IPS-18a (cell line): Measurements from ENCODE around the gene GJA8.
"Not testable (repeated sequence)": the region's sequence is repeated elsewhere in the genome, so short reads cannot be mapped to it uniquely, and the experiment has no call there.

ENCODE experiments used
- H3K27ac ChIP-seq: one replicate; pipeline ENCODE4 v1.5.1; 2013; ENCODE audit warnings: low read length
- H3K27me3 ChIP-seq: one replicate; pipeline ENCODE4 v1.6.1; 2013; ENCODE audit warnings: mild to moderate bottlenecking, low read length; ENCODE audit not compliant: control insufficient read depth, insufficient read depth
- H3K36me3 ChIP-seq: one replicate; pipeline ENCODE4 v1.6.1; 2013; ENCODE audit warnings: low read depth, low read length; ENCODE audit not compliant: control insufficient read depth
- H3K4me1 ChIP-seq: one replicate; pipeline ENCODE4 v1.6.1; 2013; ENCODE audit warnings: low read depth, low read length; ENCODE audit not compliant: control insufficient read depth
- H3K4me3 ChIP-seq: one replicate; pipeline ENCODE4 v1.5.1; 2013; ENCODE audit warnings: low read length
- H3K9ac ChIP-seq: one replicate; pipeline ENCODE4 v1.6.1; 2013; ENCODE audit warnings: mild to moderate bottlenecking, low read length, moderate library complexity
- H3K9me3 ChIP-seq: one replicate; pipeline ENCODE4 v1.6.1; 2013; ENCODE audit warnings: low read depth, low read length; ENCODE audit not compliant: control insufficient read depth

GJA8 gene

DNA sequence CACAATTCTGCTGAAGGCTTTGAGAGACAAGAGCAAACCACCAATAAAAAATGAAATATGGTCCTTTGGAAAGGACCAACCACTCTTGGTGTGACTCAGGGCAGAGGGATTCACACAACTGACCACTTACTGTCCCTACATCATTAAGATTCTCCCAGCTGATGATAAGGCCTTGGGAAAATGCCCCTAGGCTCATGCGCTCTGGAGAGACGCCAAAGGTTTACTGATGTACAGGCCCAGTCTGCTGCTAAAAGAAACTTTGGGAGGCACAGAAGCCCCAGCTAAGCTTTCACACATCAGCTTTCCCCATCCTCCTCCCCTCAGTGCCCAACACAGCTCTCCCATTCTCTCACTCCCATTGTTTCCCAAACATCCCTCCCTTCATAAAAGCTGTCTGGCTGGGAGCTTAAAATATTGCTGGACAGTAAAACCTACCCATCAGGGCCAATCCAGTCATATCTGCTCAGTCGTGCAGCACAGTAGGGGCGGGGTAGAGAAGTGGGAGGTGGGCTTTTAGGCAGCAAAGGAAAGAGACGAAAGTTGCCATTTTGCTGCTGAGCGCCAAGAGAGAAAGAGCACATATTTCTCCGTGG lies at the start of gene GJA8:
Gene GJA8 (plus strand): TSS at position 543 of the 593 bp plus-strand sequence. CDS start 5,161 bp downstream, outside the sequence.
- Histone ChIP-seq H3K9me3 (no peaks in the 10 kb centered on the region), H3K36me3 (no peaks in the 10 kb centered on the region), H3K27me3 (no peaks in the 10 kb centered on the region), H3K9ac (no peak within 1 kb of the TSS), H3K4me1 (no peaks in the 10 kb centered on the region), H3K27ac (no peak within 1 kb of the TSS), H3K4me3 (no peak within 1 kb of the TSS)

- Histone ChIP-seq H3K4me1 (peaks cover 22% of the 10 kb centered on the region), H3K4me3 (no peak overlapping the region), H3K27ac (no peak overlapping the region), H3K27me3 (no peaks in the 10 kb centered on the region), H3K9me3 (no peaks in the 10 kb centered on the region), H3K36me3 (no peaks in the 10 kb centered on the region), H3K9ac (no peak overlapping the region)
These were observed 49.2 kb upstream of the GJA8 start for GRCh38 chr1:147853391-147853790.

DNA sequence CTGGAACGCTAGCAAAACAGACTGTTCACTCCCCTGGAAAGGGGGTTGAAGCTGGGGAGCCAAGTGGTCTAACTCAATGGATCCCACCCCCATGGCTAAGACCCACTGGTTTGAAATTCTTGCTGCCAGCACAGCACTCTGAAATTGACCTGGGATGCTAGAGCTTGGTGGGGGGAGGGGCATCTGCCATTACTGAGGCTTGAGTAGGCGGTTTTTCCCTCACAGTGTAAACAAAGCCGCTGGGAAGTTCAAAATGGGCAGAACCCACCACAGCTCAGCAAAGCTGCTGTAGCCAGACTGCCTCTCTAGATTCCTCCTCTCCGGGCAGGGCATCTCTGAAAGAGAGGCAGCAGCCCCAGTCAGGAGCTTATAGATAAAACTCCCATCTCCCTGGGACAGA lies 47.6 kb upstream of the GJA8 start:
- not testable (repeated sequence) for H3K9me3 ChIP-seq, H3K36me3 ChIP-seq, H3K27me3 ChIP-seq, H3K9ac ChIP-seq, H3K27ac ChIP-seq, H3K4me3 ChIP-seq
- H3K4me1 ChIP-seq: peaks cover 11% of the 10 kb centered on the region

DNA sequence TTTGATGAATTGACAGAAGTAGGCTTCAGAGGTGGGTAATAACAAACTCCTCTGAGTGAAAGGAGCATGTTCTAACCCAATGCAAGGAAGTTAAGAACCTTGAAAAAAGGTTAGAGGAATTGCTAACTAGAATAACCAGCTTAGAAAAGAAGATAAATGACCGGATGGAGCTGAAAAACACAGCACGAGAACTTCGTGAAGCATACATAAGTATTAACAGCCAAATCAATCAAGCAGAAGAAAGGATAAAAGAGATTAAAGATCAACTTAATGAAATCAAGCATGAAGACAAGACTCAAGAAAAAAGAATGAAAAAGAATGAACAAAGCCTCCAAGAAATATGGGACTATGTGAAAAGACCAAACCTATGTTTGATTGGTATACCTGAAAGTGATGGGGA lies 46.6 kb upstream of the GJA8 start:
- H3K4me3 ChIP-seq, H3K9me3 ChIP-seq, H3K36me3 ChIP-seq, H3K27me3 ChIP-seq, H3K9ac ChIP-seq, H3K27ac ChIP-seq: not testable (repeated sequence)
- peaks cover 11% of the 10 kb centered on the region for H3K4me1 ChIP-seq

GRCh38 chr1:147867204-147867603 lies 35.4 kb upstream of the GJA8 start:
- not testable (repeated sequence) for H3K36me3 ChIP-seq, H3K9me3 ChIP-seq, H3K27me3 ChIP-seq, H3K9ac ChIP-seq, H3K27ac ChIP-seq, H3K4me1 ChIP-seq, H3K4me3 ChIP-seq

GRCh38 chr1:147878022-147878421 lies 24.6 kb upstream of the GJA8 start:
- H3K4me1 ChIP-seq: peaks cover 8% of the 10 kb centered on the region
- H3K36me3 ChIP-seq: no peaks in the 10 kb centered on the region
- no peak overlapping the region for H3K27ac ChIP-seq

GRCh38 chr1:147879911-147880310 lies 22.7 kb upstream of the GJA8 start:
- H3K4me3 ChIP-seq: no peak overlapping the region
- H3K27me3 ChIP-seq: no peaks in the 10 kb centered on the region
- H3K27ac ChIP-seq: no peak overlapping the region
- H3K9ac ChIP-seq: no peak overlapping the region
- peaks cover 8% of the 10 kb centered on the region for H3K4me1 ChIP-seq
- H3K36me3 ChIP-seq: no peaks in the 10 kb centered on the region
- peaks cover 9% of the 10 kb centered on the region for H3K9me3 ChIP-seq

More at GRCh38 chr1:147878022-147878421, 24.6 kb upstream of the GJA8 start:
- Histone ChIP-seq H3K27me3 (no peaks in the 10 kb centered on the region), H3K4me3 (no peak overlapping the region), H3K9ac (no peak overlapping the region), H3K9me3 (peaks cover 9% of the 10 kb centered on the region)

DNA sequence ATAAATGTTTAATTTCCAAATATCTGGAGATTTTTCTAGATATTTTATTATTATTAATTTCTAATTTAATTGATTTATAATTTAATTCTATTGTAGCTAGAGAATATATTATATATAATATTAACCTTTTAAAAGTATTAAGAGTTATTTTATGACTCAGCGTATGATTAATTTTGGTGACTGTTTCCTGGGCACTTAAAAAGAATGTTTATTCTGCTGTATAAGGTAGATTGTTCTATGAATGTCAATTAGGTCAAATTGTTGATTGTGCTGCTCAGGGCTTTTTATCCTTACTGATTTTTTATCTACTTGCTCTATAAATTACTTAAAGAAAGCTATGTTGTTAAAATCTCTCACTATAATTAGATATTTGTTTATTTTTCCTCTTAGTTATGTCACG lies 20.1 kb upstream of the GJA8 start:
- H3K9me3 ChIP-seq: peaks cover 9% of the 10 kb centered on the region
- H3K9ac ChIP-seq: no peak overlapping the region
- no peak overlapping the region for H3K27ac ChIP-seq
- peaks cover 4% of the 10 kb centered on the region for H3K4me1 ChIP-seq
- no peaks in the 10 kb centered on the region for H3K27me3 ChIP-seq
- no peak overlapping the region for H3K4me3 ChIP-seq
- H3K36me3 ChIP-seq: no peaks in the 10 kb centered on the region

DNA sequence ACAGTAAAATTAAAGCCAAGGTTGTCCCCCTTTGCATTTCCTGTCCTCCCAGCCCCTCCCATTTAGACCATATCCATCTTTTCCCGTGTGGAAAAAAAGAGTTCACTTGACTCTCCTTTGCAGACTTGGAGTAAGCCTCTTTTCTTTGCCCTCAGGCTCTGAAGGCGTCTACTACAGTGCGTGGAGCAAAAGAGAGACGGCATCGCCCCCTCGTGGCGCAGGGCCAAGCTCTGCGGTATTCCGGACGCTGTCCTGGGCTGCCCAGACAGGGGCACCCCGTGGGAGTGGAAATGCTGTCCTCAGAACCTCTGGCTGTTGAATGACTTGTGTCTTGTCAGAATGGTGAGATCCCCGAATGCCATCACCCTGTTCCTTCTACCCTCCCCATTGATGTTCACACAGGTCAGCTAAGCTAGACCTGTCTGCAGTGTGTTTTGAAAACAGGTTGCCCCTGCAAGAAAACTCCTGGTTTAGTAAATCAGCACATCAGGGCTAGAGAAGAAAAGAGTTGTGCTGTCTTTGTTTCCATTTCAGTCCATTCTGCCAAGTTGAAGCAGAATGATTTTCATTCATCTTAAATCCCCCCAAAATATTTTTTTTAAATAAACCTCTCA lies 12.3 kb upstream of the GJA8 start:
- no peak overlapping the region for H3K9ac ChIP-seq
- no peaks in the 10 kb centered on the region for H3K36me3 ChIP-seq
- H3K27me3 ChIP-seq: no peaks in the 10 kb centered on the region
- H3K27ac ChIP-seq: no peak overlapping the region
- no peak overlapping the region for H3K4me3 ChIP-seq
- no peaks in the 10 kb centered on the region for H3K9me3 ChIP-seq
- H3K4me1 ChIP-seq: peaks cover 4% of the 10 kb centered on the region

DNA sequence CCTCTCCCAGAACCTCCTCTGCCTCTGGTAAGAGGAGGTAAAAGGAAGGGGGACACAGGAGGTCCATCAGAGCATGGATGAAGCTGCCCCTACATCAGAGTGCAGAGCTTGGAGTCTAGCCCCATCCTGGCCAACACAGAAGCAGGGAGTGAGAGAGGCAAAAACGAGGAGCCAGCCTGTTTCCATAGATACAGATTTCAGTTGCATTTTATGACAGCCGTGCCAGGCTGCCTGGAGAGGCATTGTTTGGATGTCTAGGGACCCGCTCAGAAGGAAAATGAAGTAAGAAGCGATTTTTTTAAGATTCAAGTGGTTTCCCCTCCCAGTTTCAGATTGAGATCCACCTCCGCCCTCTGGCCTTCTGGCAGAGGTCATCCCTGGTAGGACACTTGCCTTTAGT lies 11.5 kb upstream of the GJA8 start:
- Histone ChIP-seq H3K27ac (no peak overlapping the region), H3K9ac (no peak overlapping the region), H3K36me3 (no peaks in the 10 kb centered on the region), H3K4me1 (peaks cover 4% of the 10 kb centered on the region), H3K27me3 (no peaks in the 10 kb centered on the region), H3K4me3 (no peak overlapping the region), H3K9me3 (no peaks in the 10 kb centered on the region)

- no peaks in the 10 kb centered on the region for H3K36me3 ChIP-seq
- H3K4me3 ChIP-seq: no peak overlapping the region
These were observed 10.4 kb upstream of the GJA8 start for GRCh38 chr1:147892216-147892615.

GRCh38 chr1:147892731-147893214 lies 9.8 kb upstream of the GJA8 start:
- Histone ChIP-seq H3K4me1 (peaks cover 4% of the 10 kb centered on the region), H3K9me3 (no peaks in the 10 kb centered on the region), H3K27me3 (no peaks in the 10 kb centered on the region), H3K36me3 (no peaks in the 10 kb centered on the region), H3K4me3 (no peak overlapping the region), H3K27ac (no peak overlapping the region), H3K9ac (no peak overlapping the region)

More at GRCh38 chr1:147892216-147892615, 10.4 kb upstream of the GJA8 start:
- Histone ChIP-seq H3K4me1 (peaks cover 4% of the 10 kb centered on the region), H3K9ac (no peak overlapping the region), H3K27me3 (no peaks in the 10 kb centered on the region), H3K27ac (no peak overlapping the region), H3K9me3 (no peaks in the 10 kb centered on the region)
